PC-9 (cell line): ENCODE results near the gene SV2A. TPM values are rescaled to one million over a fixed set of nuclear protein-coding genes. Genes with fewer than 3 reads are reported as not detected.

Source experiments
- BruUV-seq: library from RNA; stranded (reverse); fragments of 400-500 nt; replicated peaks from 2 replicates; lab custom pipeline; 2021; lab: Mats Ljungman, UMichigan
- CTCF ChIA-PET: fragments of 300-600 bp; sonication (Branson Sonifier 250); formaldehyde crosslinking; loops from one replicate; lab custom pipeline; 2022; ENCODE audit warnings: antibody characterized with exemption; lab: Charles Lee
- POLR2A ChIA-PET: fragments of 300-600 bp; sonication (Branson Sonifier 250); formaldehyde crosslinking; loops from one replicate; lab custom pipeline; 2022; ENCODE audit warnings: antibody characterized with exemption; ENCODE audit not compliant: unreplicated experiment; lab: Charles Lee
- DNase-seq, 2 experiments: peaks; one replicate each; pipeline versions ENCODE4 v3.0.0 to v3.0.0-alpha.2; 2015 to 2022; ENCODE audit warnings: mixed read lengths in 1 of 2
- H2AFZ ChIP-seq: fragments of 200-600 bp; sonication (generic); 2 replicates; pipeline ENCODE4 v1.8.1; 2017; ENCODE audit warnings: antibody characterized with exemption
- H3F3A ChIP-seq: fragments of 200-600 bp; sonication (generic); 2 replicates; pipeline ENCODE4 v1.8.1; 2017; ENCODE audit warnings: antibody characterized with exemption, mild to moderate bottlenecking, low read depth; ENCODE audit not compliant: insufficient read depth
- H3K27ac ChIP-seq: fragments of 200-600 bp; sonication (generic); 2 replicates; pipeline ENCODE4 v1.6.1; 2016; ENCODE audit warnings: mixed run types
- H3K27me3 ChIP-seq: fragments of 200-600 bp; sonication (generic); 2 replicates; pipeline ENCODE4 v1.6.1; 2016; ENCODE audit warnings: low read depth, mixed run types; ENCODE audit not compliant: insufficient read depth
- H3K36me3 ChIP-seq: fragments of 200-600 bp; sonication (generic); 2 replicates; pipeline ENCODE4 v1.6.1; 2016; ENCODE audit warnings: low read depth, mixed run types
- H3K4me1 ChIP-seq: fragments of 200-600 bp; sonication (generic); replicated peaks from 2 replicates; pipeline ENCODE4 v1.6.1; 2016; ENCODE audit warnings: mixed run types; ENCODE audit not compliant: insufficient read depth
- H3K4me2 ChIP-seq: fragments of 200-600 bp; sonication (generic); 2 replicates; pipeline ENCODE4 v1.6.1; 2017; ENCODE audit warnings: mixed run types
- H3K4me3 ChIP-seq: fragments of 200-600 bp; sonication (generic); 2 replicates; pipeline ENCODE4 v1.6.1; 2016; ENCODE audit warnings: mixed run types
- H3K79me2 ChIP-seq: fragments of 200-600 bp; sonication (generic); 2 replicates; pipeline ENCODE4 v1.6.1; 2017; ENCODE audit warnings: low read depth, mixed run types
- H3K9me2 ChIP-seq: fragments of 200-600 bp; sonication (generic); 2 replicates; pipeline ENCODE4 v1.8.1; 2017; ENCODE audit warnings: mild to moderate bottlenecking; ENCODE audit not compliant: insufficient read depth
- H3K9me3 ChIP-seq: fragments of 200-600 bp; sonication (generic); 2 replicates; pipeline ENCODE4 v1.8.1; 2016; ENCODE audit warnings: low read depth; ENCODE audit not compliant: insufficient read depth
- H4K20me1 ChIP-seq: fragments of 200-600 bp; sonication (generic); 2 replicates; pipeline ENCODE4 v1.8.1; 2017; ENCODE audit not compliant: insufficient read depth
- EZH2 ChIP-seq: fragments of 200-600 bp; sonication (generic); IDR thresholded peaks from 2 replicates; pipeline ENCODE4 v1.8.0; 2017; ENCODE audit warnings: antibody characterized with exemption, low read depth
- intact Hi-C: fragments of 100-400 bp; cut with micrococcal nuclease; formaldehyde crosslinking; loops from one replicate; pipeline ENCODE4 v1.10.0; 2022; ENCODE audit not compliant: unreplicated experiment
- total RNA-seq: library from RNA; stranded (reverse); gene quantifications from 2 replicates; pipeline ENCODE4 v1.2.3, GENCODE V29; 2021
- TF ChIP-seq, protein P1 (sequence below): fragments of 200-600 bp; sonication (generic); conservative IDR thresholded peaks from 2 replicates; pipeline ENCODE4 v1.6.1; 2017; ENCODE audit warnings: mixed run types, antibody characterized with exemption, mild to moderate bottlenecking, moderate library complexity

SV2A gene
- total RNA-seq, 1 experiment from 2014 or later: 0.33 TPM

GRCh38 chr1:149965440-149965839 is 47.8 kb upstream of the SV2A start:
- H3K79me2 ChIP-seq: no peaks in the 10 kb centered on the region
- no peak overlapping the region for H3K4me3 ChIP-seq
- peaks cover 24% of the 10 kb centered on the region for H3F3A ChIP-seq
- H3K27ac ChIP-seq: no peak overlapping the region
- CTCF ChIA-PET: interaction anchor here (0.6 kb wide), 1 partner anchor 85 kb away, joined by 4 read pairs; no protein-coding TSS in a partner anchor
- H3K4me1 ChIP-seq: peaks cover 7% of the 10 kb centered on the region
- H3K27me3 ChIP-seq: no peaks in the 10 kb centered on the region
- no peak for TF ChIP-seq EZH2
- TF ChIP-seq, protein P1, sequence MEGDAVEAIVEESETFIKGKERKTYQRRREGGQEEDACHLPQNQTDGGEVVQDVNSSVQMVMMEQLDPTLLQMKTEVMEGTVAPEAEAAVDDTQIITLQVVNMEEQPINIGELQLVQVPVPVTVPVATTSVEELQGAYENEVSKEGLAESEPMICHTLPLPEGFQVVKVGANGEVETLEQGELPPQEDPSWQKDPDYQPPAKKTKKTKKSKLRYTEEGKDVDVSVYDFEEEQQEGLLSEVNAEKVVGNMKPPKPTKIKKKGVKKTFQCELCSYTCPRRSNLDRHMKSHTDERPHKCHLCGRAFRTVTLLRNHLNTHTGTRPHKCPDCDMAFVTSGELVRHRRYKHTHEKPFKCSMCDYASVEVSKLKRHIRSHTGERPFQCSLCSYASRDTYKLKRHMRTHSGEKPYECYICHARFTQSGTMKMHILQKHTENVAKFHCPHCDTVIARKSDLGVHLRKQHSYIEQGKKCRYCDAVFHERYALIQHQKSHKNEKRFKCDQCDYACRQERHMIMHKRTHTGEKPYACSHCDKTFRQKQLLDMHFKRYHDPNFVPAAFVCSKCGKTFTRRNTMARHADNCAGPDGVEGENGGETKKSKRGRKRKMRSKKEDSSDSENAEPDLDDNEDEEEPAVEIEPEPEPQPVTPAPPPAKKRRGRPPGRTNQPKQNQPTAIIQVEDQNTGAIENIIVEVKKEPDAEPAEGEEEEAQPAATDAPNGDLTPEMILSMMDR: no peak
- H4K20me1 ChIP-seq: no peaks in the 10 kb centered on the region
- POLR2A ChIA-PET: no interaction called here
- H3K4me2 ChIP-seq: no peak overlapping the region
- intact Hi-C loops: no loop called here
- no peak overlapping the region for H2AFZ ChIP-seq
- DNase-seq: no peak
- no peaks in the 10 kb centered on the region for H3K9me3 ChIP-seq
- H3K9me2 ChIP-seq: no peaks in the 10 kb centered on the region
- H3K36me3 ChIP-seq: peaks cover 24% of the 10 kb centered on the region
- BruUV-seq: no TSS peak

- no peak for TF ChIP-seq EZH2
- TF ChIP-seq, protein P1: no peak
- intact Hi-C loops: loop anchor here (2.0 to 5.0 kb wide), 2 partner anchors 75 to 104 kb away; partner anchors contain the start of gene VPS45
- CTCF ChIA-PET: no interaction called here
Observed at GRCh38 chr1:149963358-149963757, 45.7 kb upstream of the SV2A start.

GRCh38 chr1:149962736-149963135 is 45.1 kb upstream of the SV2A start:
- intact Hi-C loops: loop anchor here (1.0 to 5.0 kb wide), 4 partner anchors 74 to 204 kb away; partner anchors contain the start of gene VPS45
- no peaks in the 10 kb centered on the region for H3K9me2 ChIP-seq
- no peak overlapping the region for H3K4me3 ChIP-seq
- H3K27me3 ChIP-seq: no peaks in the 10 kb centered on the region
- no peaks in the 10 kb centered on the region for H3K9me3 ChIP-seq
- CTCF ChIA-PET: interaction anchor here (0.6 to 1.4 kb wide), 6 partner anchors 55 to 1241 kb away, joined by 3 to 10 read pairs (median 3); a partner anchor contains a TSS
- peaks cover 7% of the 10 kb centered on the region for H3K4me1 ChIP-seq
- no peak overlapping the region for H2AFZ ChIP-seq
- H3K27ac ChIP-seq: peak overlapping the region; percentile 52
- POLR2A ChIA-PET: interaction anchor here (0.7 to 0.9 kb wide), 2 partner anchors 75 to 124 kb away, joined by 5 to 6 read pairs; a partner anchor contains a TSS
- peaks cover 15% of the 10 kb centered on the region for H3K36me3 ChIP-seq
- no peak overlapping the region for H3K4me2 ChIP-seq
- no TSS peak for BruUV-seq
- no peaks in the 10 kb centered on the region for H3K79me2 ChIP-seq
- peaks cover 24% of the 10 kb centered on the region for H3F3A ChIP-seq
- H4K20me1 ChIP-seq: no peaks in the 10 kb centered on the region
- no peak for TF ChIP-seq EZH2
- TF ChIP-seq, protein P1: no peak
- no peak for DNase-seq

More at GRCh38 chr1:149963358-149963757, 45.7 kb upstream of the SV2A start:
- Histone ChIP-seq H3K27me3 (no peaks in the 10 kb centered on the region), H3K9me2 (no peaks in the 10 kb centered on the region), H3K36me3 (peaks cover 17% of the 10 kb centered on the region), H3K79me2 (no peaks in the 10 kb centered on the region), H4K20me1 (no peaks in the 10 kb centered on the region), H3F3A (peaks cover 24% of the 10 kb centered on the region), H2AFZ (no peak overlapping the region), H3K9me3 (no peaks in the 10 kb centered on the region), H3K4me2 (no peak overlapping the region), H3K4me3 (no peak overlapping the region), H3K4me1 (peaks cover 7% of the 10 kb centered on the region), H3K27ac (peak overlapping the region; percentile 52; the same call in 1 of the 2 replicates)
- no TSS peak for BruUV-seq
- peak in 1 of 2 experiments; percentile 42 for DNase-seq
- POLR2A ChIA-PET: no interaction called here
